Adrenal gland (tissue), 12 donors: Measurements from ENCODE around the gene TBC1D16. TPM values are rescaled to one million over a fixed set of nuclear protein-coding genes. Genes with fewer than 3 reads are reported as not detected.

Source experiments
- DNase-seq, 7 donors: peaks; one replicate each; pipeline ENCODE4 v3.0.0-alpha.2; 2019 to 2020
- H3K27ac ChIP-seq, 5 donors: fragments of 200-600 bp; sonication (generic) in 4 of 5; 1 replicate in 3 of 5; 2 replicates in 2 of 5; pipeline versions ENCODE4 v1.5.1 to v1.8.0; 2016 to 2020; ENCODE audit warnings: mild to moderate bottlenecking in 1 of 5
- H3K27me3 ChIP-seq: fragments of 200-600 bp; 2 replicates; pipeline ENCODE4 v1.8.0; 2021
- H3K36me3 ChIP-seq, 2 donors: fragments of 200-600 bp; replicated peaks in 1 of 2; 1 replicate in 1 of 2; 2 replicates in 1 of 2; pipeline versions ENCODE4 v1.5.1 to v1.8.0; 2018 to 2022
- H3K4me1 ChIP-seq, 2 donors: fragments of 200-600 bp; replicated peaks in 1 of 2; 1 replicate in 1 of 2; 2 replicates in 1 of 2; pipeline versions ENCODE4 v1.5.1 to v1.8.0; 2018 to 2021
- H3K4me3 ChIP-seq, 4 donors: fragments of 200-600 bp; sonication (generic) in 3 of 4; one replicate each; pipeline ENCODE4 v1.5.1; 2016 to 2018
- H3K9me3 ChIP-seq, 3 donors: fragments of 200-600 bp; sonication (generic) in 1 of 3; replicated peaks in 1 of 3; 1 replicate in 2 of 3; 2 replicates in 1 of 3; pipeline versions ENCODE4 v1.5.1 to v1.8.0; 2016 to 2021
- CTCF ChIP-seq, 6 experiments: fragments of 450-650 bp in 4 of 6; fragments of 200-600 bp in 2 of 6; sonication (generic) in 1 of 6; IDR thresholded peaks; 1 replicate in 5 of 6; 2 replicates in 1 of 6; pipeline versions ENCODE4 v1.5.1 to v1.8.0; 2016 to 2021; ENCODE audit warnings: antibody characterized with exemption in 6 of 6, mild to moderate bottlenecking in 2 of 6, moderate library complexity in 1 of 6
- POLR2A ChIP-seq, 2 donors: fragments of 450-650 bp; IDR thresholded peaks; one replicate each; pipeline ENCODE4 v1.6.1; 2017; ENCODE audit warnings: antibody characterized with exemption in 2 of 2, mild to moderate bottlenecking in 2 of 2, moderate library complexity in 1 of 2
- WGBS, 4 donors: extraction: QIAGEN DNeasy Blood & Tissue Kit in 2 of 4; methylation state at CpG; one replicate each; pipeline versions ENCODE4 v1.1.5 to v1.1.7; 2013 to 2017; 5-methylcytosine and 5-hydroxymethylcytosine counted together
- intact Hi-C, 2 donors: fragments of 100-400 bp; cut with DNase I; formaldehyde crosslinking; loops; one replicate each; pipeline versions ENCODE4 v1.14.1 to v1.15.0; 2022 to 2023
- polyA plus RNA-seq, 3 donors: library from polyadenylated mRNA; stranded (reverse); fragments of 200-250 nt in 2 of 3; fragments of 350-450 nt in 1 of 3; fragmentation: Illumina TruSeq in 1 of 3; extraction: RNeasy Lipid Tissue Mini Kit (QIAGEN cat#74804) in 1 of 3; gene quantifications; one replicate each; pipeline ENCODE4 v1.2.3, GENCODE V29; 2013 to 2014
- total RNA-seq, 9 donors: library from RNA; depleted of rRNA in 4 of 9; stranded (reverse); fragments of >200 nt in 4 of 9; fragments of 120-200 nt in 1 of 9; fragmentation: NEBNext Ultra II Directional in 1 of 9; extraction: Animal tissue kit (Norgen Biotek cat#: 25700) in 1 of 9; gene quantifications; one replicate each; pipeline versions ENCODE4 v1.1.0 to v1.2.4, GENCODE V29; 2013 to 2023
- donor health status: healthy with polysubstance abuse.
- donor health status: Bipolar disorder and iron deficiency.
- donor health status: DM: yes; HTN: yes; CAD: no.
- donor health status: DM: no; HTN: no; CAD: no.
- donor health status: DM: no; HTN: no; CAD: no.
- donor health status: DM: yes; HTN: yes; CAD: no.

Gene TBC1D16
- total and polyA plus RNA-seq, 12 donors, result 4.2 to 62.5 (median 29.5) TPM

GRCh38 chr17:79986411-79987186 is 49.1 kb downstream of the TBC1D16 start:
- 26 to 46% (median 36%) methylated on average over 16 to 29 of the region's 29 CpGs for WGBS, 4 donors
- DNase-seq, result peak; percentile 73 to 92 (median 90)
- H3K9me3 ChIP-seq, result no peaks in the 10 kb centered on the region
- H3K27me3 ChIP-seq, result no peaks in the 10 kb centered on the region
- peak overlapping the region in 3 of 5 donors; percentile 46 to 80 (median 68) for H3K27ac ChIP-seq
- intact Hi-C loops, result no loop called here
- TF ChIP-seq POLR2A (IDR thresholded peaks at IDR 0.05) (peak in 1 of 2 donors; percentile 43), CTCF (IDR thresholded peaks at IDR 0.05) (no peak)
- peaks cover 26 to 33% of the 10 kb centered on the region in 2 donors for H3K4me1 ChIP-seq
- H3K36me3 ChIP-seq, result no peaks in the 10 kb centered on the region
- no peak overlapping the region for H3K4me3 ChIP-seq

DNA sequence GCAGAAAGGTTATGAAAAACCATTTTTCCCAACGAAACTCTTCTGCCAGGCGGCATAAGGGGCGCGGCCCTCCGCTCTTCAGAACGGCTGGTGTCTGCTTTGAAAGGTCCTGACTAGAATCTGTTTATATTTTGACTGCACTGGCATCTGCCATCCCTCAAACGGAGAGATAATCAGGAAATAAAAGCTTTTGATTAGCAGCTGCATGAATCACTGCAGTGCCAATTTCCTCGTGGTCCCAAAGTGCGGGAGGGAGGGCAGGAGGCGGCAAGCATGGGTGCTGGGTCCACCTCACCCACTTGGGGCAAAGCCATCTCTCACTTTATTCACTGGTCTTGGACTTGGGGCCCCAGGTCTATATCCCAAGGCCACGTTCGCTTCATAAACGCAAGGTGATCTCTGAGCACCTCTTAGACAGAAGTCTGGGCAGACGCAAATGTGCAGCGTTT is 49.7 kb downstream of the TBC1D16 start:
- peak in 2 of 7 donors; percentile 14 to 39 for DNase-seq

DNA sequence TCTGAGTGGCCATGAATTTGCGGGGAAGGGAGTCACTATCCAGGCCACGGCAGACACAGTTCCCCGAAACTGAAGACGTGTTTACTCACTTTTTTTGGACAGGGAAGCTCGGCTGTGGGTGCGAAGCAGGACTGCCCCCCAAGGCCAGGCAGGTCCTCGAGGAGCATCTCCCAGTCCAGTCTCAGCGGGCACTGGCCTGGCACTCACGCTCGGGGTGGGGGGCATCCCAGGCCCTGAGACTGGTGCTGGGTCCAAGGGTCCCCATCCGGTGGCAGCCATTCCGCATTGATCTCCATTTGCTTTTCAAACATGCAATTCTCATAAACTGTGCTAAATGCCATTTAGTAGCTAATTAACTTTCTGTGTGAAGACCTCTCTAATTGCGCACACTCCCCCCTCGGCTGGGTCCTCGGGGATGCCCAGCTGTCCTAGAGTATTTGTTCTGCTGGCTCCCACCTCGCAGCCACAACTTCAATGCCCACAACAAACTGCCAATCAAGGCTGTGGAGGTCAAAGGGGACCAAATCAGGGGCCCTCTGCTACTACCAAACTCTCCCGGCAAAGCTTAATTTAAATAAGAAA is 50.2 kb downstream of the TBC1D16 start:
- Histone ChIP-seq H3K27ac (peak overlapping the region in 1 of 5 donors; percentile 68), H3K4me1 (peaks cover 26 to 33% of the 10 kb centered on the region in 2 donors), H3K4me3 (no peak overlapping the region), H3K27me3 (no peaks in the 10 kb centered on the region), H3K9me3 (no peaks in the 10 kb centered on the region), H3K36me3 (no peaks in the 10 kb centered on the region)
- TF ChIP-seq POLR2A (IDR thresholded peaks at IDR 0.05) (no peak), CTCF (IDR thresholded peaks at IDR 0.05) (no peak)
- intact Hi-C loops, result no loop called here
- 88 to 94% (median 93%) methylated on average over 14 to 17 of the region's 17 CpGs for WGBS, 4 donors
- peak in 1 of 7 donors; percentile 4 for DNase-seq

More for the DNA sequence above, 49.7 kb downstream of the TBC1D16 start:
- H3K4me1 ChIP-seq, result peaks cover 26 to 33% of the 10 kb centered on the region in 2 donors
- intact Hi-C loops, result no loop called here
- peak overlapping the region in 3 of 5 donors; percentile 46 to 80 (median 68) for H3K27ac ChIP-seq
- no peaks in the 10 kb centered on the region for H3K36me3 ChIP-seq
- no peaks in the 10 kb centered on the region for H3K9me3 ChIP-seq
- WGBS, 4 donors, result 56 to 67% (median 60%) methylated on average over 10 to 15 of the region's 15 CpGs
- no peaks in the 10 kb centered on the region for H3K27me3 ChIP-seq
- TF ChIP-seq CTCF (IDR thresholded peaks at IDR 0.05) (no peak), POLR2A (IDR thresholded peaks at IDR 0.05) (no peak)
- no peak overlapping the region for H3K4me3 ChIP-seq

DNA sequence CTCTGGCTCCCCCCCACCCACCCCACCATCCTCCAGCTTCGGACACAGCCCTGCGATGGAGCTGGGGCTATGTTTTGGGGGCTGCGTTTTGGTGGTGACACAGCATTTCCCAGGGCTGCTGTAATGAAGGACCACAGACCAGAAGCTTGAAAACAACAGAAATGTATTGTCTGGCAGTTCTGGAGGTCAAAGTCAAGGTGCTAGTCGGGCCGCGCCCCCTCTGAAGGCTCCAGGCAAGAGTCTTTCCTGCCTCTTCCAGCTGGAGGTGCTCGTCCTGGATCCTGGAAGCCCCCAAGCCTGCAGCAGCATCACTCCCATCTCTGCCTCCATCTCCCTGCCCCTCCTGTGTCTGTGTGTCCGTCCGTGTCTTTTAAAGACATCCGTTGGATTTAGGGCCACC is 50.8 kb downstream of the TBC1D16 start:
- Histone ChIP-seq H3K36me3 (no peaks in the 10 kb centered on the region), H3K9me3 (no peaks in the 10 kb centered on the region), H3K4me3 (no peak overlapping the region), H3K27me3 (no peaks in the 10 kb centered on the region), H3K27ac (no peak overlapping the region), H3K4me1 (peaks cover 26 to 33% of the 10 kb centered on the region in 2 donors)
- intact Hi-C loops, result no loop called here
- TF ChIP-seq CTCF (IDR thresholded peaks at IDR 0.05) (no peak), POLR2A (IDR thresholded peaks at IDR 0.05) (no peak)
- DNase-seq, result peak in 1 of 7 donors; percentile 5
- 70 to 80% (median 74%) methylated on average over 6 to 10 of the region's 10 CpGs for WGBS, 4 donors
